ENCODE data around the gene CREM.
"Not testable (repeated sequence)": the region's sequence is repeated elsewhere in the genome, so short reads cannot be mapped to it uniquely, and the experiment has no call there.

Gene CREM

DNA sequence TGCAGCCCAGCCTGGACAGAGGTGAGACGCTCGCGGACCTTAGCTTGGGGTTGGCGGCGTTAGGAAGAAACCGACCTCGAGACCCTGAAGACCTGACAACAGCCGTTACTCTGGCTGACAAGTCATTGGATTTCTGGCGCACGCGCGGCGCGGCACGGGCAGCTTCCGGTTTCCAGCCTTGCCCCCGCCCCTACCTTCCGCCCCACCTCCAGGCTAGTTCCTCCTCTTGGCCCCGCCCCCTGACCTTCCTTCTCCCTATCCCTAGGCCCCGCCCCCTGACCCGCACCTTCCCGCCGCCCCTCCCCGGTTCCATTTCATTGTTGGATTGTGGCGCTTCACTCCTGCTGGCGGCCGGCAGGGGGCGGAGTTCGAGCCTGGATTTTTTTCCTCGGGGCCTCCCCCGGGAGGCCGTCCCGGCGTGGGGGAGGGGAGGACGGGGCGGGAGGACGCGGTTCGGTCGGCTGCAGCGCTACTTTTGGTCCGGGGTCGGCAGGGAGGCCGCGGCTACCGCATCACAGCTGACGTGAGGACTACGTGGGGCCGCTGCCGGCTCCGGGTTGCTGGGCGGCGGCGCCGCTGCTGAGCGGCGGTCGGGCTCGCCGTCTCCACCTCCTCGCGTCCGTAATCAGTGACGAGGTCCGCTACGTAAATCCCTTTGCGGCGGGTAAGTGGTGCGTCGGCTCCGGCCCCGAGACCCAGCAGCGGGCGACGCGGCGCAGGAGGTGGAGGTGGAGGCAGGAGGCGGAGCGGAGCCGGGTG is at the start of gene CREM:
Gene CREM, plus strand, starts transcription at position 317 of the 759 bp plus-strand sequence. CDS start 10,990 bp downstream, outside the sequence.
- TF ChIP-seq SUZ12 (IDR thresholded peaks at IDR 0.05; ENCODE audit: extremely low read depth, insufficient read depth, insufficient read length): no peak

DNA sequence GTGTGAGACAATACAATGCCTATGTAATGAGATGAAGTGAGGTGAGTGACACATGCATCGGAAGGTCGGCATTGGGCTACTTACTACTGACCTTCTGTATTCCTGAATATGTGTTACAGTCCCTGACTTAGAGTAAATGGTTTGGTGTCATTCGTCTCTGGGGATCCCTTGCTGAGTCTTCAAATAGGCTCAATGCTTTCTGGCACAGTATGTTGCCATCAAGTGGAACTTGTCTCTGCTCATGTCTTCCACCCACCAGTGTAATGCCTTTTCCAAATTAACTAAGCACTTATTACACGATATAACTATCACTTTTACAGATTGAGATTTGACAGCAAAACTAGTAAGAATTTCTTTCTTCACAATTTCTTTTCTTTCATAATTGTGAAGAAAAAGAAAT is 47.4 kb upstream of the CREM start:
- no peak overlapping the region for H3K4me3 ChIP-seq (ENCODE audit: insufficient read length, low read depth)
- H3K4me1 ChIP-seq (ENCODE audit: insufficient read depth, insufficient read length): no peaks in the 10 kb centered on the region
- no peaks in the 10 kb centered on the region for H3K36me3 ChIP-seq (ENCODE audit: insufficient read depth, insufficient read length, low read length)
- no peak for DNase-seq (ENCODE audit: low read depth, low spot score)
- no peak for TF ChIP-seq ZNF274 (IDR thresholded peaks at IDR 0.05; ENCODE audit: low read depth, low read length)
- TF ChIP-seq YY1 (IDR thresholded peaks at IDR 0.05; ENCODE audit: insufficient read depth, insufficient read length): no peak
- TF ChIP-seq SUZ12 (IDR thresholded peaks at IDR 0.05; ENCODE audit: extremely low read depth, insufficient read depth, insufficient read length): no peak
- no peaks in the 10 kb centered on the region for H3K27me3 ChIP-seq (ENCODE audit: insufficient read depth, insufficient read length)
- H3K9ac ChIP-seq (ENCODE audit: insufficient read length, low read depth): no peak overlapping the region
- H3K9me3 ChIP-seq (ENCODE audit: insufficient read depth, low read length): peaks cover 7% of the 10 kb centered on the region; the same call in 1 of the 2 replicates

More for the DNA sequence above, at the start of gene CREM:
- DNase-seq (ENCODE audit: low read depth, low spot score): peak; percentile 91
- Histone ChIP-seq H3K9me3 (ENCODE audit: insufficient read depth, low read length) (no peaks in the 10 kb centered on the region), H3K4me1 (ENCODE audit: insufficient read depth, insufficient read length) (no peaks in the 10 kb centered on the region), H3K27me3 (ENCODE audit: insufficient read depth, insufficient read length) (no peaks in the 10 kb centered on the region), H3K36me3 (ENCODE audit: insufficient read depth, insufficient read length, low read length) (no peaks in the 10 kb centered on the region), H3K4me3 (ENCODE audit: insufficient read length, low read depth) (peak within 1 kb of the TSS; percentile 76), H3K9ac (ENCODE audit: insufficient read length, low read depth) (peak within 1 kb of the TSS; percentile 90)

DNA sequence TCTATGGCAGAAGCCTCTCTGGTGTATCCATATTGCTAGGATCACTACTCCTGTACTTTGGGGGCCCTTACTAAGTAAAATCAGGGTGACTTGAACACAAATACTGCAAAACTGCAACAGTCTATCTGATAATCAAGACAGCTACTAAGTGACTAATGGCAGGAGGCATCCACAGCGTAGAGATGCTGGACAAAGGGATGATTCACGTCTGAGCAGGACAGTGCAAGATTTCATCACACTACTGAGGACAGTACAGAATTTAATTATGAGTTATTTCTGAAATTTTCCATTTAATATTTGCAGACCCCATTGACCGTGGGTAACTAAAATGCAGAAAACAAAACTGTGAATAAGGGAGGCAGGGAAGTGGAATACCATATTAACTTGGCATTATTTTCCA is 46.9 kb upstream of the CREM start:
- Histone ChIP-seq H3K4me3 (ENCODE audit: insufficient read length, low read depth) (no peak overlapping the region), H3K36me3 (ENCODE audit: insufficient read depth, insufficient read length, low read length) (no peaks in the 10 kb centered on the region), H3K9me3 (ENCODE audit: insufficient read depth, low read length) (peaks cover 7% of the 10 kb centered on the region; the same call in 1 of the 2 replicates), H3K27me3 (ENCODE audit: insufficient read depth, insufficient read length) (no peaks in the 10 kb centered on the region), H3K4me1 (ENCODE audit: insufficient read depth, insufficient read length) (no peaks in the 10 kb centered on the region), H3K9ac (ENCODE audit: insufficient read length, low read depth) (no peak overlapping the region)
- TF ChIP-seq SUZ12 (IDR thresholded peaks at IDR 0.05; ENCODE audit: extremely low read depth, insufficient read depth, insufficient read length): no peak
- TF ChIP-seq YY1 (IDR thresholded peaks at IDR 0.05; ENCODE audit: insufficient read depth, insufficient read length): no peak
- TF ChIP-seq ZNF274 (IDR thresholded peaks at IDR 0.05; ENCODE audit: low read depth, low read length): no peak
- DNase-seq (ENCODE audit: low read depth, low spot score): no peak

DNA sequence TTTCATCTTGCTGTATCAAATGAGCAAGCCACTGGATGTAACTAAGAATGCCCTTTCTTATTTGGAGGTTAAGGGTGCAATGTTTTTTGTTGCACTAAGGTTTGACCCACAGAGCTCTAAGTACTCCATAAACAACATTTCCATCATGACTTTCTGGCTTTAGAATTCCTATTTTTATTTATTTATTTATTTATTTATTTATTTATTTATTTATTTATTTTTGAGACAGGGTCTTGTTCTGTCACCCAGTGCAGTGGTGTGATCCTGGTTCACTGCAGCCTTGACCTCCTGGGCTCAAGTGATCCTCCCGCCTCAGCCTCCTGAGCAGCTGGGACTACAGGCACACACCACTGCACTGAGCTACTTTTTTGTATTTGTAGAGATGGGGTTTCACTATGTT is 46.4 kb upstream of the CREM start:
- H3K4me1 ChIP-seq (ENCODE audit: insufficient read depth, insufficient read length); H3K4me3 ChIP-seq (ENCODE audit: insufficient read length, low read depth); H3K36me3 ChIP-seq (ENCODE audit: insufficient read depth, insufficient read length, low read length); H3K27me3 ChIP-seq (ENCODE audit: insufficient read depth, insufficient read length); H3K9me3 ChIP-seq (ENCODE audit: insufficient read depth, low read length); H3K9ac ChIP-seq (ENCODE audit: insufficient read length, low read depth); DNase-seq (ENCODE audit: low read depth, low spot score): not testable (repeated sequence)

DNA sequence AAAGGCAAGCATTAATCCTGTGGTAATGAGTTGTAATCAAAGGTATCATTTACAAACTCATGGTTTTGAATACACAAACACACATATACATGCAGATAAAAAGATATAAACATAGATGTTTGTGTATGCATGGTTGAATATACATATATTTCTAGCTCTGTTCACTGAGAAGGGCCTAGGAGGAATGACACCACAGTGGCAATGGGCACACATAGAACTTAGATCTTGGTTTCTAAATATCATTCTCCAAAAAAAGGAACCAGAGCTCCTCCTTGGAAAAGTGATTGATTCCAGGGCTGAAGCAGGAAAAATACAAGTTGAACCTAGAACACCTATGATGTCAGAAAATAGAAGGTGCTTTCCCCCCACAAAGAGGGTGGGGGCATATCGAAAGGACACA is 43.4 kb upstream of the CREM start:
- Histone ChIP-seq H3K4me3 (ENCODE audit: insufficient read length, low read depth) (no peak overlapping the region), H3K4me1 (ENCODE audit: insufficient read depth, insufficient read length) (no peaks in the 10 kb centered on the region), H3K9ac (ENCODE audit: insufficient read length, low read depth) (no peak overlapping the region), H3K27me3 (ENCODE audit: insufficient read depth, insufficient read length) (no peaks in the 10 kb centered on the region), H3K9me3 (ENCODE audit: insufficient read depth, low read length) (peaks cover 7% of the 10 kb centered on the region; the same call in 1 of the 2 replicates), H3K36me3 (ENCODE audit: insufficient read depth, insufficient read length, low read length) (peaks cover 4% of the 10 kb centered on the region)
- no peak for DNase-seq (ENCODE audit: low read depth, low spot score)
- TF ChIP-seq SUZ12 (IDR thresholded peaks at IDR 0.05; ENCODE audit: extremely low read depth, insufficient read depth, insufficient read length) (no peak), YY1 (IDR thresholded peaks at IDR 0.05; ENCODE audit: insufficient read depth, insufficient read length) (no peak), ZNF274 (IDR thresholded peaks at IDR 0.05; ENCODE audit: low read depth, low read length) (no peak)

DNA sequence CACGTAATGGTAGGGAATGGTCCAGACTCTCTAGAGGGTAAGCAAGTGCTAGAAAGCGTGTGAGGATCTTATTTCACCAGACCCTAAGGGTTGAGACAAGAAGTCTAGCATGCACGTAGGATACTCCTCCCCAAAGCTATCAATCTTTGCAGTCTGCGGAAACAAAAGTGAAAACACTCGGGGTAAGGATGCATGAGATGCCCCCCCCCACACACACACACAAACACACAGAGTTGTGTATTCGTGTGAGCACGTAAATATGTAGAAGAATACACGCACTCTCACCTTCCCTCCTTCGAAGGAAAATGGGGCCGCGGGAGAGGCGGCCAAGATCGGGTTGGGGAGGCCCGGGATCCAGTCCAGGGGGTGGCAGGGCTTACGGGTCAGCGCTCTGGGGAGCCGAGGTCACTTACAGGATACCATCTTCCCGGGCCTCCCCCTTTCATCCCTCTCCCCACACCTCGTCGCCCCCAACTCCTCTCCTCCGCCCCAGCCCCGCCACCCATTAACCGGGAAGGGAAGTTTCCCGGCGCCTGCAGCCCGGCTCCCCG is 37.0 kb upstream of the CREM start:
- no peak for TF ChIP-seq YY1 (IDR thresholded peaks at IDR 0.05; ENCODE audit: insufficient read depth, insufficient read length)
- TF ChIP-seq SUZ12 (IDR thresholded peaks at IDR 0.05; ENCODE audit: extremely low read depth, insufficient read depth, insufficient read length): no peak
- no peak for TF ChIP-seq ZNF274 (IDR thresholded peaks at IDR 0.05; ENCODE audit: low read depth, low read length)
- Histone ChIP-seq H3K27me3 (ENCODE audit: insufficient read depth, insufficient read length) (no peaks in the 10 kb centered on the region), H3K4me3 (ENCODE audit: insufficient read length, low read depth) (peak overlapping the region; percentile 71), H3K9me3 (ENCODE audit: insufficient read depth, low read length) (peaks cover 8% of the 10 kb centered on the region; the same call in 1 of the 2 replicates), H3K4me1 (ENCODE audit: insufficient read depth, insufficient read length) (no peaks in the 10 kb centered on the region), H3K9ac (ENCODE audit: insufficient read length, low read depth) (peak overlapping the region; percentile 86), H3K36me3 (ENCODE audit: insufficient read depth, insufficient read length, low read length) (peaks cover 6% of the 10 kb centered on the region)
- no peak for DNase-seq (ENCODE audit: low read depth, low spot score)

DNA sequence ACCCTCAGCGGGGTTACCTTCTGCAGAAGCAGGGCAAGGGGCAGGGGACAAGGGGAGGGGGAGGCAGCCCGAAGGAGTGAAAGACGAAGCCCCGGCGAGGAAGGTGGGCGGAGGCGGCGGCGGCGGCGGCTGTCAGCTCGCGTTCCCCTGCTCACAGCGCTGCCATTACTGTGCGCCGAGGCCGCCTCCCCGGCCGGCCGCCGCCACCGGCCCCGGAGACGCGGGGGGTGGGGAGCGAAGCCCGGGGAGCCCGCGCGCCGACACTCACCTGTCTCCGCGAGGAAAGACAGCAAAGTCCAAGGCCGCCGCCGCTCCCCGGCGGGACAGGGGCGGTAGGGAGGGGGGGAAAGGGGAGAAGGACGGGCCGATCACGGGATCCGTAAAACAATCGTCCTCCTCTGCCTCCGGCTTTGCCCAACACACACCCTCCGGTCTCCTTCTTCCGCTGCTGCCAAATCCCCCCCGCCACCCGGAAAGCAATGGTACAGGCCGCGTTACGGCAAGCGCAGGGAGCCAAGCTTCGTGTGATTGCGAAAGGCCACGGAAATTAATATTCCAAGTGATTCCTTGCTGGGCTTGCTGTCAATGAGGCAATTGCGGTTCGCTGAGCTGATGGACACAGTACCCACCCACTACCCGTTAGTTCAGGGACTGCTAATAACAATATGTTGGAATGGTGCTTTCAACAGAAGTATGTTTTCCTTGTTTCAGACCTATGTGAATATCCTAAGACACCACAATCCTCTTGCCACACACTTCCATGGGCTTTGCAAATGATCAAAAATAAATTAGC is 36.3 kb upstream of the CREM start, which contains the start of gene CUL2:
Gene CUL2, minus strand, starts transcription at position 180 of the 793 bp plus-strand sequence. CDS start 19,024 bp downstream, outside the sequence.
- H3K4me3 ChIP-seq (ENCODE audit: insufficient read length, low read depth): peak within 1 kb of the TSS; percentile 71
- no peaks in the 10 kb centered on the region for H3K4me1 ChIP-seq (ENCODE audit: insufficient read depth, insufficient read length)
- TF ChIP-seq SUZ12 (IDR thresholded peaks at IDR 0.05; ENCODE audit: extremely low read depth, insufficient read depth, insufficient read length): no peak
- no peak for TF ChIP-seq ZNF274 (IDR thresholded peaks at IDR 0.05; ENCODE audit: low read depth, low read length)
- peak; percentile 36 for TF ChIP-seq YY1 (IDR thresholded peaks at IDR 0.05; ENCODE audit: insufficient read depth, insufficient read length)

More for the DNA sequence above, 36.3 kb upstream of the CREM start, which contains the start of gene CUL2:
- Histone ChIP-seq H3K27me3 (ENCODE audit: insufficient read depth, insufficient read length) (no peaks in the 10 kb centered on the region), H3K9ac (ENCODE audit: insufficient read length, low read depth) (peak within 1 kb of the TSS; percentile 86), H3K36me3 (ENCODE audit: insufficient read depth, insufficient read length, low read length) (peaks cover 6% of the 10 kb centered on the region), H3K9me3 (ENCODE audit: insufficient read depth, low read length) (peaks cover 8% of the 10 kb centered on the region; the same call in 1 of the 2 replicates)
- peak; percentile 76 for DNase-seq (ENCODE audit: low read depth, low spot score)

Data from NT2/D1 (cell line).